Measurements from ENCODE around the gene LILRB5.
A peak's percentile ranks its signal among the peaks of the same experiment; 100 is the strongest.

The LILRB5 gene

GRCh38 chr19:54211235-54211634 lies 45.8 kb downstream of the LILRB5 start:
- no peaks in the 10 kb centered on the region for H3K9me3 Mint-ChIP-seq
- peaks cover 30% of the 10 kb centered on the region for H3K4me1 Mint-ChIP-seq
- no peaks in the 10 kb centered on the region for H3K27me3 Mint-ChIP-seq (ENCODE audit: low read depth)
- no peak for TF ChIP-seq CTCF (IDR thresholded peaks at IDR 0.05; ENCODE audit: unreplicated experiment in 3 of 3)
- peak overlapping the region; percentile 33 to 90 (median 80) for H3K27ac Mint-ChIP-seq
- H3K36me3 Mint-ChIP-seq (ENCODE audit: low read depth), result peaks cover 45% of the 10 kb centered on the region
- peak overlapping the region in 1 of 3 experiments; percentile 7 for H3K4me3 Mint-ChIP-seq

DNA sequence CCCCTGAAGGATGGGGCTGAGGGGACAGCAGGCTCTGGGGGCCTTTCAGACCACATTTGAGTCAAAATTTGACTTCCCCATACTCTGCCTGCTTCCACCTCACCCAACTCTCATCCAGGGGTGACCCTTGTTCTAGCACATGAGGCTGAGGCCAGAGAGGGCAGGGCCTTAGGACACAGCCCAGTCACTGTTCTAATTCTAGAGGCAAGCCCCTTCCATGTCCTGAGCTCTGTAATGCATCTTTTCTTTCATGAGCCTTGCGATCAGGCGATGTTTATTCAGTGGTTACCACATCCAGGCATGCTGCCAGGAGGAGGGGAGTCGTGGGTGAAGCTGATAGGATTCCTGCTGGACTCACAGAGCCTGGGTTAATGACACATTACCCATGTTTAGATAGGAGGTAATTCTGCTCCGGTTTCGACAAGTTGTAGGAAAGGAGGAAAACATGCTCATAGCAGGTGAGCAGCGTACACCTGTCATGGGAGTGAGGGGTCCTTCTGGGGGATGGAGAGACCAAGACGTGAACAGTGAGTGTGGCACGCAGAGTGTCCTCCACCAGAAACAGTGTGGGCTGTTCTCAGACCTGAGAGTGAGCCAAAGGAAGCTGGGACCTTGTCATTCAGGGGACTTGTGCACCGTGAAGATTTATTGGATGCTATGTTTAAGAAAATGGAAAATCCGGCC lies 47.1 kb downstream of the LILRB5 start:
- peaks cover 58% of the 10 kb centered on the region for H3K36me3 Mint-ChIP-seq (ENCODE audit: low read depth)
- peak overlapping the region; percentile 5 to 69 (median 36) for H3K4me3 Mint-ChIP-seq
- peaks cover 41% of the 10 kb centered on the region for H3K4me1 Mint-ChIP-seq
- no peak for TF ChIP-seq CTCF (IDR thresholded peaks at IDR 0.05; ENCODE audit: unreplicated experiment in 3 of 3)
- no peaks in the 10 kb centered on the region for H3K27me3 Mint-ChIP-seq (ENCODE audit: low read depth)
- peak overlapping the region; percentile 73 to 93 (median 84) for H3K27ac Mint-ChIP-seq
- no peaks in the 10 kb centered on the region for H3K9me3 Mint-ChIP-seq

GRCh38 chr19:54209058-54209810 lies 47.8 kb downstream of the LILRB5 start:
- Mint-ChIP-seq H3K27ac (peak overlapping the region in 2 of 3 experiments; percentile 73 to 93), H3K9me3 (no peaks in the 10 kb centered on the region), H3K36me3 (ENCODE audit: low read depth) (peaks cover 65% of the 10 kb centered on the region), H3K4me3 (no peak overlapping the region), H3K27me3 (ENCODE audit: low read depth) (no peaks in the 10 kb centered on the region), H3K4me1 (peaks cover 48% of the 10 kb centered on the region)
- TF ChIP-seq CTCF (IDR thresholded peaks at IDR 0.05; ENCODE audit: unreplicated experiment in 3 of 3), result no peak

- Mint-ChIP-seq H3K9me3 (no peaks in the 10 kb centered on the region), H3K36me3 (ENCODE audit: low read depth) (peaks cover 67% of the 10 kb centered on the region), H3K4me3 (no peak overlapping the region), H3K4me1 (peaks cover 53% of the 10 kb centered on the region), H3K27ac (peak overlapping the region in 2 of 3 experiments; percentile 38 to 73), H3K27me3 (ENCODE audit: low read depth) (no peaks in the 10 kb centered on the region)
- TF ChIP-seq CTCF (IDR thresholded peaks at IDR 0.05; ENCODE audit: unreplicated experiment in 3 of 3), result no peak
Observed at GRCh38 chr19:54208784-54209057, 48.4 kb downstream of the LILRB5 start.

- TF ChIP-seq CTCF (IDR thresholded peaks at IDR 0.05; ENCODE audit: unreplicated experiment in 3 of 3), result no peak
- H3K4me3 Mint-ChIP-seq, result peak overlapping the region in 2 of 3 experiments; percentile 12 to 14
- H3K27ac Mint-ChIP-seq, result peak overlapping the region; percentile 38 to 73 (median 50)
- peaks cover 71% of the 10 kb centered on the region for H3K36me3 Mint-ChIP-seq (ENCODE audit: low read depth)
- no peaks in the 10 kb centered on the region for H3K9me3 Mint-ChIP-seq
- no peaks in the 10 kb centered on the region for H3K27me3 Mint-ChIP-seq (ENCODE audit: low read depth)
- H3K4me1 Mint-ChIP-seq, result peaks cover 59% of the 10 kb centered on the region
Observed at GRCh38 chr19:54207983-54208783, 48.9 kb downstream of the LILRB5 start.
